GM12801 (cell line): ENCODE results near the gene OR52E5.

Experiments
- TF ChIP-seq, protein P1 (sequence below): IDR thresholded peaks from one replicate; pipeline ENCODE4 v1.5.1; 2011; ENCODE audit warnings: control low read depth; ENCODE audit not compliant: insufficient read length; ENCODE audit errors: extremely low read depth

OR52E5 gene

DNA sequence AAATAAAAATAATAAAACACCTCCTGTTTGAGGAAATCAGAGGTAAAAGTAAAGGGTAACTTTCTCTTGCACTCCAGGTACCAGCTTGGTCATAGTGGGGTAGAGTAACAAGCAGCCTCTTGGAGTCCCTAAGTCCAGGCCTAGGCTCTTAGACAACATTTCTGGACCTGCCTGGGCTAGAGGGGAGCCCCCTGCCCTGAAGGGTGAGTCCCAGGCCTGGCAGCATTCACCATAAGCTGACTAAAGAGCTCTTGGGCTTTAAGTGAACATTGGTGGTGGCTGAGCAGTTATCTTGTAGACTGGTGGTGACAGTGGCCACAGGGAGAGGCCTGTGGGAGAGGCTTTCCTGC, 30.4 kb downstream of the OR52E5 start:
- TF ChIP-seq, protein P1, sequence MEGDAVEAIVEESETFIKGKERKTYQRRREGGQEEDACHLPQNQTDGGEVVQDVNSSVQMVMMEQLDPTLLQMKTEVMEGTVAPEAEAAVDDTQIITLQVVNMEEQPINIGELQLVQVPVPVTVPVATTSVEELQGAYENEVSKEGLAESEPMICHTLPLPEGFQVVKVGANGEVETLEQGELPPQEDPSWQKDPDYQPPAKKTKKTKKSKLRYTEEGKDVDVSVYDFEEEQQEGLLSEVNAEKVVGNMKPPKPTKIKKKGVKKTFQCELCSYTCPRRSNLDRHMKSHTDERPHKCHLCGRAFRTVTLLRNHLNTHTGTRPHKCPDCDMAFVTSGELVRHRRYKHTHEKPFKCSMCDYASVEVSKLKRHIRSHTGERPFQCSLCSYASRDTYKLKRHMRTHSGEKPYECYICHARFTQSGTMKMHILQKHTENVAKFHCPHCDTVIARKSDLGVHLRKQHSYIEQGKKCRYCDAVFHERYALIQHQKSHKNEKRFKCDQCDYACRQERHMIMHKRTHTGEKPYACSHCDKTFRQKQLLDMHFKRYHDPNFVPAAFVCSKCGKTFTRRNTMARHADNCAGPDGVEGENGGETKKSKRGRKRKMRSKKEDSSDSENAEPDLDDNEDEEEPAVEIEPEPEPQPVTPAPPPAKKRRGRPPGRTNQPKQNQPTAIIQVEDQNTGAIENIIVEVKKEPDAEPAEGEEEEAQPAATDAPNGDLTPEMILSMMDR: no peak

DNA sequence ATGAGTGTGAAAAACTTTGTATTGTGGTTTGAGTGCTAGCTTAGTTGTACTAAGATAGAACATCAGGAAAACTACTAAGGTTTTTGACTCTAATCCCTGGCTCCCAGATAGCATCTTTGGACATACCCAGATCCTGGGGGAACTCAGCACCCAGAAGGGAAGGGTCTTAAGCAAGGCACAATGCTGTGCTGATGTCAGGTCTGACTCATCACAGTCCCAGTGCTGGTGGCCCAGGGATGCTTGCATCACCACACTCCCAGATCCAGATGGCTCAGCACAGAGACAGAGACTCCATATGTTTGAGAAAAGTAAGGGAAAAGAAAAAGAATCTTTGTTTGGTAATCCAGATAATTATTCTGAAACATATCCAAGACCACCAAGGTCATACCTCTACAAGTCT, 30.8 kb downstream of the OR52E5 start:
- TF ChIP-seq, protein P1: no peak

- TF ChIP-seq, protein P1: no peak
Observed at GRCh38 chr11:5928271-5928670, 35.3 kb downstream of the OR52E5 start.

DNA sequence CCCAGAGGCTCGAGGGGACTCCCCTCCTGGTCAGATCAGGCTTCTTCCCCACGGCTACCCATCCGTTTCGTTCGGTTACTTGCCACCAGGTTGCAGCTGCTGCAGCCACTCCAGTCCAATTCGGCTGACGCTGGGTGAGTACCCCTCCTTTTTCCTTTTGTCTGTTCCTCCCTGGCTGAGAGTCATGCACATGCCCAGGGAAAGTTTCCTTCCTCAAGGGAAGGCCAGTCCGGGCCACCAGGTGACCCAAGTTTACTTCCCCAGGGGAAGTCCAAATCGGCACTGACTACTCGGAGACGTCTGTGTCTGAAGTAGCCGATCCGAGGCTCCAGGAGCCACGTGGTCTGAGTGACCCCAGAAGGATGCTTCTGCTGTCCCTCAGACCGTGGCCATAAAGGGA, 35.8 kb downstream of the OR52E5 start:
- TF ChIP-seq, protein P1: no peak

GRCh38 chr11:5929571-5930368, 36.8 kb downstream of the OR52E5 start:
- TF ChIP-seq, protein P1: no peak

- TF ChIP-seq, protein P1: no peak
Observed at GRCh38 chr11:5930614-5931013, 37.6 kb downstream of the OR52E5 start.

DNA sequence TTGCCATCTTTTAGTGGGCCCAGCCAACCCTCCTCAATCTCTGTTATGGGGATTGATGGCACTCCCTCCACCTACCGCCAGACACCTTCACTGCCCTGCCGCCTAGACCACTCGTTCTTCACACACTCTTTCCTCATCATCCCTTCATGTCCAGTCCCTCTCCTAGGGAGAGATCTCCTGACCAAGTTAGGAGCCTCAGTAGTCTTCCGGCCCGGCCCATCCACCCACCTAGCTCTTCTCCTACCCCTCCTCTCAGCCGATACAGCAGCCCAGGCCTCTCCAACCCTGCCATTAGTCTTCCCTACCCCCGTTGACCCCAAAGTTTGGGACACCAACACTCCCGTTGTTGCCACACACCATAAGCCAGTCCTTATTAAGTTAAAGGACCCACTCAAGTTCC, 38.1 kb downstream of the OR52E5 start:
- TF ChIP-seq, protein P1: no peak
